ENCODE measurements around the gene COG1. TPM values are rescaled to one million over a fixed set of nuclear protein-coding genes. Genes with fewer than 3 reads are reported as not detected.

The COG1 gene
- total RNA-seq, 1 donor from 2014 or later = 11.7 TPM

DNA sequence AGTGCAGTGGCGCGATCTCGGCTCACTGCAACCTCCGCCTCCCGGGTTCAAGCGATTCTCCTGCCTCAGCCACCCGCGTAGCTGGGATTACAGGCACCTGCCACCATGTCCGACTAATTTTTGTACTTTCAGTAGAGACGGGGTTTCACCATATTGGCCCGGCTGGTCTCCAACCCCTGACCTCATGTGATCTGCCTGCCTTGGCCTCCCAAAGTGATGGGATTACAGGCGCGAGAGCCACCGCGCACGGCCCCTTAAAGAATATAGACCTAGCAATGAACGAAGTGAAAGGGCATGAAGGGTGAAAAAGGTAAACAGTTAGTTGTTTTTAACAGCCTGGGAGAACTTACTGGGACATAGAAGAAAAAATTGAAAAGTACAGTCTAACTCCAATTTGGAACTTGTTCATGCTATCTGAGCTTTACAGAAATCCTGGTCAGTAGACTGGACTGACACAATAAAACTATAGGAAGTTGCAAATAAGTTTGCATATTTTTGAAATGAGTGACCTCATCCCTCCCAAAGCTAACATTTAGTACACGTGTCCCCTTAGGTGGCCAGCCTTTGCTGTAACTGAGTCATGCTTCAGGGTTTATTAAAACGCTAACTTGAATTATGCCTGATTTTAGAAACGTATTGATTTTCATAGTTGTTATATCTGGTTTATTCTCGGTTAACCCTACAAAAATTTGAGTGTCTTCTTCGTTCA is 1.8 kb downstream of the COG1 start:
- H3K4me2 ChIP-seq = no peak overlapping the region

DNA sequence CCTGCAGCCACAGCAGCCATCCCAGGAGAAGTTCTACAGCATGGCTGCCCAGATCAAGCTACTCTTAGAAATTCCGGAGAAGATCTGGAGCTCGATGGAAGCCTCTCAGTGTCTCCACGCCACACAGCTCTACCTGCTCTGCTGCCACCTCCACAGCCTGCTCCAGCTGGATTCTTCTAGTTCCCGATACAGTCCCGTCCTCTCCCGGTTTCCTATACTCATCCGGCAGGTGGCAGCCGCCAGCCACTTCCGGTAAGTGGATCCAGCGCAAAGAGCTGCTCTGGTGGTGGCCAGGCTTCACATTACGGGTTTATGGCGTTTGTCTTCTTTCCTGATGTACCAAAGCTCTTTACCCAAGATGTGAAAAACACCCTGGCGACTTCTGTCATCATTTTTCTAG is 3.6 kb downstream of the COG1 start:
- Histone ChIP-seq H4K20me1 (ENCODE audit: low read depth) (peaks cover 9% of the 10 kb centered on the region), H3K4me1 (no peaks in the 10 kb centered on the region), H3K27ac (peak overlapping the region; percentile 48), H2AFZ (replicated peaks) (no peak overlapping the region), H3K36me3 (peaks cover 6% of the 10 kb centered on the region), H3F3A (ENCODE audit: low read depth) (peaks cover 24% of the 10 kb centered on the region), H3K79me2 (ENCODE audit: low read depth) (peaks cover 14% of the 10 kb centered on the region), H3K9me3 (ENCODE audit: low read depth) (no peaks in the 10 kb centered on the region), H3K27me3 (no peaks in the 10 kb centered on the region), H3K4me3 (no peak overlapping the region), H3K4me2 (no peak overlapping the region), H3K9ac (no peak overlapping the region)
- peaks cover 18% of the 10 kb centered on the region for H3K27me3 Mint-ChIP-seq (ENCODE audit: insufficient read depth, low read depth)
- peak overlapping the region; percentile 17 for H3K27ac Mint-ChIP-seq
- H3K4me1 Mint-ChIP-seq = peaks cover 14% of the 10 kb centered on the region
- H3K4me3 Mint-ChIP-seq = no peak overlapping the region
- peak; percentile 68 for DNase-seq (ENCODE audit: low spot score)
- H3K9me3 Mint-ChIP-seq = no peaks in the 10 kb centered on the region
- H3K36me3 Mint-ChIP-seq = peaks cover 53% of the 10 kb centered on the region
- TF ChIP-seq, protein P1, sequence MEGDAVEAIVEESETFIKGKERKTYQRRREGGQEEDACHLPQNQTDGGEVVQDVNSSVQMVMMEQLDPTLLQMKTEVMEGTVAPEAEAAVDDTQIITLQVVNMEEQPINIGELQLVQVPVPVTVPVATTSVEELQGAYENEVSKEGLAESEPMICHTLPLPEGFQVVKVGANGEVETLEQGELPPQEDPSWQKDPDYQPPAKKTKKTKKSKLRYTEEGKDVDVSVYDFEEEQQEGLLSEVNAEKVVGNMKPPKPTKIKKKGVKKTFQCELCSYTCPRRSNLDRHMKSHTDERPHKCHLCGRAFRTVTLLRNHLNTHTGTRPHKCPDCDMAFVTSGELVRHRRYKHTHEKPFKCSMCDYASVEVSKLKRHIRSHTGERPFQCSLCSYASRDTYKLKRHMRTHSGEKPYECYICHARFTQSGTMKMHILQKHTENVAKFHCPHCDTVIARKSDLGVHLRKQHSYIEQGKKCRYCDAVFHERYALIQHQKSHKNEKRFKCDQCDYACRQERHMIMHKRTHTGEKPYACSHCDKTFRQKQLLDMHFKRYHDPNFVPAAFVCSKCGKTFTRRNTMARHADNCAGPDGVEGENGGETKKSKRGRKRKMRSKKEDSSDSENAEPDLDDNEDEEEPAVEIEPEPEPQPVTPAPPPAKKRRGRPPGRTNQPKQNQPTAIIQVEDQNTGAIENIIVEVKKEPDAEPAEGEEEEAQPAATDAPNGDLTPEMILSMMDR (IDR thresholded peaks at IDR 0.05) = peak; percentile 50
- no peak for TF ChIP-seq EZH2 (IDR thresholded peaks at IDR 0.05)

More for the DNA sequence above, 1.8 kb downstream of the COG1 start:
- H3K9me3 ChIP-seq (ENCODE audit: low read depth) = no peaks in the 10 kb centered on the region
- peaks cover 35% of the 10 kb centered on the region for H3K36me3 Mint-ChIP-seq
- peaks cover 24% of the 10 kb centered on the region for H3F3A ChIP-seq (ENCODE audit: low read depth)
- H4K20me1 ChIP-seq (ENCODE audit: low read depth) = peaks cover 15% of the 10 kb centered on the region
- DNase-seq (ENCODE audit: low spot score) = no peak
- H3K27ac ChIP-seq = no peak overlapping the region
- peaks cover 22% of the 10 kb centered on the region for H3K79me2 ChIP-seq (ENCODE audit: low read depth)
- H3K4me1 ChIP-seq = no peaks in the 10 kb centered on the region
- no peak overlapping the region for H3K4me3 ChIP-seq
- no peak overlapping the region for H2AFZ ChIP-seq (replicated peaks)
- TF ChIP-seq, protein P1 (IDR thresholded peaks at IDR 0.05) = no peak
- TF ChIP-seq EZH2 (IDR thresholded peaks at IDR 0.05) = no peak
- H3K4me3 Mint-ChIP-seq = peak overlapping the region; percentile 77
- H3K9ac ChIP-seq = no peak overlapping the region
- no peak overlapping the region for H3K27ac Mint-ChIP-seq
- H3K27me3 ChIP-seq = no peaks in the 10 kb centered on the region
- peaks cover 17% of the 10 kb centered on the region for H3K4me1 Mint-ChIP-seq
- peaks cover 6% of the 10 kb centered on the region for H3K36me3 ChIP-seq
- H3K9me3 Mint-ChIP-seq = no peaks in the 10 kb centered on the region
- peaks cover 21% of the 10 kb centered on the region for H3K27me3 Mint-ChIP-seq (ENCODE audit: insufficient read depth, low read depth)

DNA sequence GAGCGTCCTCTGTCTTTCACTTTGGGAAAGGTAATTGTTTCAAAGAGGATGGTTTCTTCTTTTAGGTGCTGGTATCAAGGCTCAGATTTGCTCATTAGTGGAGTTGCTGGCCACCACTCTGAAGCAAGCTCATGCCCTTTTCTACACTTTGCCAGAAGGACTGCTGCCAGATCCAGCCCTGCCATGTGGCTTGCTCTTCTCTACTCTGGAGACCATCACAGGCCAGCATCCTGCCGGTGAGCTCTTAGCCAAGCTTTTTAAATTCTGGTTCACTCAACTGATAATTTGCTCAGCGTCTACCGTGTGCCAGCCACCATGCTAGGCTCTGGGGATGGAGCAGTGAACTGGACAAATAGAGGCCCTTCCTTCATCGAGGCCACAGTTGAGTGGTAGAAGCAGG is 4.3 kb downstream of the COG1 start:
- no peaks in the 10 kb centered on the region for H3K9me3 ChIP-seq (ENCODE audit: low read depth)
- Mint-ChIP-seq H3K36me3 (peaks cover 57% of the 10 kb centered on the region), H3K4me3 (no peak overlapping the region), H3K4me1 (peaks cover 13% of the 10 kb centered on the region), H3K9me3 (no peaks in the 10 kb centered on the region), H3K27me3 (ENCODE audit: insufficient read depth, low read depth) (peaks cover 17% of the 10 kb centered on the region), H3K27ac (no peak overlapping the region)
- H3K4me2 ChIP-seq = no peak overlapping the region
- peaks cover 6% of the 10 kb centered on the region for H3K36me3 ChIP-seq
- no peak for DNase-seq (ENCODE audit: low spot score)
- no peaks in the 10 kb centered on the region for H3K4me1 ChIP-seq
- peaks cover 9% of the 10 kb centered on the region for H4K20me1 ChIP-seq (ENCODE audit: low read depth)
- peaks cover 17% of the 10 kb centered on the region for H3F3A ChIP-seq (ENCODE audit: low read depth)
- peaks cover 14% of the 10 kb centered on the region for H3K79me2 ChIP-seq (ENCODE audit: low read depth)
- H3K27ac ChIP-seq = no peak overlapping the region
- H3K9ac ChIP-seq = no peak overlapping the region
- no peaks in the 10 kb centered on the region for H3K27me3 ChIP-seq
- no peak overlapping the region for H2AFZ ChIP-seq (replicated peaks)
- no peak for TF ChIP-seq EZH2phosphoT487 (IDR thresholded peaks at IDR 0.05)
- TF ChIP-seq EZH2 (IDR thresholded peaks at IDR 0.05) = no peak
- TF ChIP-seq, protein P1 (IDR thresholded peaks at IDR 0.05) = no peak
- no peak overlapping the region for H3K4me3 ChIP-seq
